ENCODE measurements around the gene ZNF487.

- TF ChIP-seq BCL11A (tag by site-specific recombination; IDR thresholded peaks at IDR 0.05; ENCODE audit: low read depth) = no peak
- no peak for TF ChIP-seq ZFP37 (tag by site-specific recombination; IDR thresholded peaks at IDR 0.05)
- TF ChIP-seq ZNF664 (tag by site-specific recombination; IDR thresholded peaks at IDR 0.05) = no peak
- no peak for TF ChIP-seq KLF9 (tag by site-specific recombination; IDR thresholded peaks at IDR 0.05; ENCODE audit: low read depth)
- TF ChIP-seq CTCF (tag by site-specific recombination; IDR thresholded peaks at IDR 0.05) = no peak
- TF ChIP-seq ZNF785 (tag by site-specific recombination; IDR thresholded peaks at IDR 0.05) = no peak
- TF ChIP-seq ZNF114 (tag by site-specific recombination; IDR thresholded peaks at IDR 0.05) = no peak
- TF ChIP-seq, protein P1, sequence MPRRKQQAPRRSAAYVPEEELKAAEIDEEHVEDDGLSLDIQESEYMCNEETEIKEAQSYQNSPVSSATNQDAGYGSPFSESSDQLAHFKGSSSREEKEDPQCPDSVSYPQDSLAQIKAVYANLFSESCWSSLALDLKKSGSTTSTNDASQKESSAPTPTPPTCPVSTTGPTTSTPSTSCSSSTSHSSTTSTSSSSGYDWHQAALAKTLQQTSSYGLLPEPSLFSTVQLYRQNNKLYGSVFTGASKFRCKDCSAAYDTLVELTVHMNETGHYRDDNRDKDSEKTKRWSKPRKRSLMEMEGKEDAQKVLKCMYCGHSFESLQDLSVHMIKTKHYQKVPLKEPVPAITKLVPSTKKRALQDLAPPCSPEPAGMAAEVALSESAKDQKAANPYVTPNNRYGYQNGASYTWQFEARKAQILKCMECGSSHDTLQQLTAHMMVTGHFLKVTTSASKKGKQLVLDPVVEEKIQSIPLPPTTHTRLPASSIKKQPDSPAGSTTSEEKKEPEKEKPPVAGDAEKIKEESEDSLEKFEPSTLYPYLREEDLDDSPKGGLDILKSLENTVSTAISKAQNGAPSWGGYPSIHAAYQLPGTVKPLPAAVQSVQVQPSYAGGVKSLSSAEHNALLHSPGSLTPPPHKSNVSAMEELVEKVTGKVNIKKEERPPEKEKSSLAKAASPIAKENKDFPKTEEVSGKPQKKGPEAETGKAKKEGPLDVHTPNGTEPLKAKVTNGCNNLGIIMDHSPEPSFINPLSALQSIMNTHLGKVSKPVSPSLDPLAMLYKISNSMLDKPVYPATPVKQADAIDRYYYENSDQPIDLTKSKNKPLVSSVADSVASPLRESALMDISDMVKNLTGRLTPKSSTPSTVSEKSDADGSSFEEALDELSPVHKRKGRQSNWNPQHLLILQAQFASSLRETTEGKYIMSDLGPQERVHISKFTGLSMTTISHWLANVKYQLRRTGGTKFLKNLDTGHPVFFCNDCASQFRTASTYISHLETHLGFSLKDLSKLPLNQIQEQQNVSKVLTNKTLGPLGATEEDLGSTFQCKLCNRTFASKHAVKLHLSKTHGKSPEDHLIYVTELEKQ (tag by site-specific recombination; IDR thresholded peaks at IDR 0.05; ENCODE audit: borderline replicate concordance) = no peak
- no peak for TF ChIP-seq ZNF146 (tag by site-specific recombination; IDR thresholded peaks at IDR 0.05)
- TF ChIP-seq ZNF837 (tag by site-specific recombination; IDR thresholded peaks at IDR 0.05) = no peak
- TF ChIP-seq, protein P2, sequence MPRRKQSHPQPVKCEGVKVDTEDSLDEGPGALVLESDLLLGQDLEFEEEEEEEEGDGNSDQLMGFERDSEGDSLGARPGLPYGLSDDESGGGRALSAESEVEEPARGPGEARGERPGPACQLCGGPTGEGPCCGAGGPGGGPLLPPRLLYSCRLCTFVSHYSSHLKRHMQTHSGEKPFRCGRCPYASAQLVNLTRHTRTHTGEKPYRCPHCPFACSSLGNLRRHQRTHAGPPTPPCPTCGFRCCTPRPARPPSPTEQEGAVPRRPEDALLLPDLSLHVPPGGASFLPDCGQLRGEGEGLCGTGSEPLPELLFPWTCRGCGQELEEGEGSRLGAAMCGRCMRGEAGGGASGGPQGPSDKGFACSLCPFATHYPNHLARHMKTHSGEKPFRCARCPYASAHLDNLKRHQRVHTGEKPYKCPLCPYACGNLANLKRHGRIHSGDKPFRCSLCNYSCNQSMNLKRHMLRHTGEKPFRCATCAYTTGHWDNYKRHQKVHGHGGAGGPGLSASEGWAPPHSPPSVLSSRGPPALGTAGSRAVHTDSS (tag by site-specific recombination; IDR thresholded peaks at IDR 0.05) = no peak
- TF ChIP-seq ZNF23 (tag by site-specific recombination; IDR thresholded peaks at IDR 0.05; ENCODE audit: borderline replicate concordance) = no peak
Measured at GRCh38 chr10:43419997-43420368, 16.9 kb upstream of the ZNF487 start.

Data from HEK293 (cell line).